GM12875 (cell line): Measurements from ENCODE around the gene GAA.

ENCODE experiments used
- H3K4me3 ChIP-seq: one replicate; pipeline ENCODE4 v1.5.1; 2011; ENCODE audit warnings: low read depth, low read length, control low read depth
- TF ChIP-seq, protein P1 (sequence below): IDR thresholded peaks from 2 replicates; pipeline ENCODE4 v1.5.1; 2011; ENCODE audit warnings: low read depth, mild to moderate bottlenecking, control low read depth, inconsistent platforms, low read length, moderate library complexity, borderline replicate concordance; ENCODE audit not compliant: insufficient read depth

The GAA gene

DNA sequence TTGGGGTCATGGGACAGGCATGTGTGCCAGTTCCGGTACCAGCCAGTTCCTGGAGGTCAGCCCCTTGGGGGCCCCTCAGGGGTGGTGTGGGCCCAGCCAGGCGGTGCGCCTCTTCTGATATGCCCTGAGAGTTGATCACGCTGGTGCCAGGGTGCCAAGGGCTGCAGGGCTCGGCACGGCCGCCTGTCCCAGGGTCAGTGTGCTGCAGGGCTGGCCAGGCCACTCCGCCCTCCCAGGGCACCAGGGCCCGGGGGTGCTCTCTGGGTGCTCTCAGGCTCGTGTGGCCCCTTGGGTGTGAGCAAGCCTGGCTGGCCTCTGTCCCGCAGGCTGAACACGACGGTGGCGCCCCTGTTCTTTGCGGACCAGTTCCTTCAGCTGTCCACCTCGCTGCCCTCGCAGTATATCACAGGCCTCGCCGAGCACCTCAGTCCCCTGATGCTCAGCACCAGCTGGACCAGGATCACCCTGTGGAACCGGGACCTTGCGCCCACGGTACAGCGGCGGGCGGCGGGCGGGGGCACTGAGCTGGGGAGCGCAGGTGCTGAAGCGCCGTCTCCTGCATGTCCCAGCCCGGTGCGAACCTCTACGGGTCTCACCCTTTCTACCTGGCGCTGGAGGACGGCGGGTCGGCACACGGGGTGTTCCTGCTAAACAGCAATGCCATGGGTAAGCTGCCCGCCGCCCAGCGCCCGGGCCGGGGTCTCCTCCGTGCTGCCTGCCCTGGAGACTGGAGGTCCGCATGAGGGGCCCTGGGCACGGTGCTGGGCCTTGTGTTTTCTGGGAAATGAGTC lies 6.0 kb downstream of the GAA start:
- H3K4me3 ChIP-seq: no peak overlapping the region
- TF ChIP-seq, protein P1, sequence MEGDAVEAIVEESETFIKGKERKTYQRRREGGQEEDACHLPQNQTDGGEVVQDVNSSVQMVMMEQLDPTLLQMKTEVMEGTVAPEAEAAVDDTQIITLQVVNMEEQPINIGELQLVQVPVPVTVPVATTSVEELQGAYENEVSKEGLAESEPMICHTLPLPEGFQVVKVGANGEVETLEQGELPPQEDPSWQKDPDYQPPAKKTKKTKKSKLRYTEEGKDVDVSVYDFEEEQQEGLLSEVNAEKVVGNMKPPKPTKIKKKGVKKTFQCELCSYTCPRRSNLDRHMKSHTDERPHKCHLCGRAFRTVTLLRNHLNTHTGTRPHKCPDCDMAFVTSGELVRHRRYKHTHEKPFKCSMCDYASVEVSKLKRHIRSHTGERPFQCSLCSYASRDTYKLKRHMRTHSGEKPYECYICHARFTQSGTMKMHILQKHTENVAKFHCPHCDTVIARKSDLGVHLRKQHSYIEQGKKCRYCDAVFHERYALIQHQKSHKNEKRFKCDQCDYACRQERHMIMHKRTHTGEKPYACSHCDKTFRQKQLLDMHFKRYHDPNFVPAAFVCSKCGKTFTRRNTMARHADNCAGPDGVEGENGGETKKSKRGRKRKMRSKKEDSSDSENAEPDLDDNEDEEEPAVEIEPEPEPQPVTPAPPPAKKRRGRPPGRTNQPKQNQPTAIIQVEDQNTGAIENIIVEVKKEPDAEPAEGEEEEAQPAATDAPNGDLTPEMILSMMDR: no peak

DNA sequence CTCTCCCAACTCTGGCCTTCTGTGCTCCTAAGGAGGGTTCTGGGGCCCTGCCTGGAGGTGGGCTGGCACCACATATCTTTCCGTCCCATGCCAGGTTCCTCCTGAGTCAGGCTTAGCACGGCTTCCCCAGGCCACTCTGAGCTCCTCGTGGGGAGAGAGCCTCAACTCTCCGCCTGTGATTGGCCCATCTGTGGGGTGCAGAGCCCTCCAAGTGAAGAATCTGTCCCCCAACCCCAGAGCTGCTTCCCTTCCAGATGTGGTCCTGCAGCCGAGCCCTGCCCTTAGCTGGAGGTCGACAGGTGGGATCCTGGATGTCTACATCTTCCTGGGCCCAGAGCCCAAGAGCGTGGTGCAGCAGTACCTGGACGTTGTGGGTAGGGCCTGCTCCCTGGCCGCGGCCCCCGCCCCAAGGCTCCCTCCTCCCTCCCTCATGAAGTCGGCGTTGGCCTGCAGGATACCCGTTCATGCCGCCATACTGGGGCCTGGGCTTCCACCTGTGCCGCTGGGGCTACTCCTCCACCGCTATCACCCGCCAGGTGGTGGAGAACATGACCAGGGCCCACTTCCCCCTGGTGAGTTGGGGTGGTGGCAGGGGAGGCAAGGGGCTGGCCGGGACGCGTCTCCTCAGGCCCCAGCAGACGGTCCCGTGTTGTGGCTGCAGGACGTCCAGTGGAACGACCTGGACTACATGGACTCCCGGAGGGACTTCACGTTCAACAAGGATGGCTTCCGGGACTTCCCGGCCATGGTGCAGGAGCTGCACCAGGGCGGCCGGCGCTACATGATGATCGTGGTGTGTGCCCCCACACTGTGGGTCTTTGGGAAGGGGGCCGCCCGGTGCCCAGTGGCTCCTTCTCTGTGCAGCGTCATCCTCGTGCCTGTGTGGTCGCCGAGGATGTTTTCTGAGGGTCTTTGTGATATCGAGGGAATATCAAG lies 6.9 kb downstream of the GAA start:
- no peak overlapping the region for H3K4me3 ChIP-seq
- TF ChIP-seq, protein P1: no peak

DNA sequence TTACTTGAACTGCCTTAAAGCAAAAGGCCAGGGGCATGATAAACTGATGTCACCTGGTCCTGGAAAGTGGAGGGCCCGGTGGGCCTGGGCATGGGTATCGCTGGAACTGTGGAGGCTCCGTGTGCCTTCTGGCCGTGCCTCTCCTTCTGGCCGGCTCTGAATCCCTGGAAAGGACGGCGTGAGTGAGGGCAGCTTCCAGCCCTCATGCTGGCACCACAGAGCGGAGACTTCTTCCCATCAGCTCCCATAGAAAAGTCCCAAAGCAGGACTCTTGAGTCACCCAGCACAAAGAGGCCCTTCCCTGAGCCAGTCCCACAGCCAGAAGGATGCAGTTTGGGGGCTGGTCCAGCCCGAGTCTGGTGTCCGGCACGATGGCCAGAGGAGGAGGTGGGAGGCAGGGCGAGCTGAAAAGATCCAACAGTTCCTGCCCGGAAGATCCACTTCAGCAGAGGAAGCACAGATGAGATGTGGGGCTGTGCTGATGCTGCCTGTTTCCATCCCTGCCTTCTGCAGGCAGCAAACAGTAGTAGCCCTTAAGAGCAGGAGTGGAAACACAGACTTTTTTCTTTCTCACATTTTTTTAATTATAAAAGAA lies 7.8 kb downstream of the GAA start:
- TF ChIP-seq, protein P1: no peak

GRCh38 chr17:80109713-80110446 lies 8.5 kb downstream of the GAA start:
- TF ChIP-seq, protein P1: no peak
- H3K4me3 ChIP-seq: no peak overlapping the region

More for the DNA sequence above, 7.8 kb downstream of the GAA start:
- no peak overlapping the region for H3K4me3 ChIP-seq

- TF ChIP-seq, protein P1: no peak
- H3K4me3 ChIP-seq: no peak overlapping the region
Measured at GRCh38 chr17:80110447-80110812, 9.0 kb downstream of the GAA start.

DNA sequence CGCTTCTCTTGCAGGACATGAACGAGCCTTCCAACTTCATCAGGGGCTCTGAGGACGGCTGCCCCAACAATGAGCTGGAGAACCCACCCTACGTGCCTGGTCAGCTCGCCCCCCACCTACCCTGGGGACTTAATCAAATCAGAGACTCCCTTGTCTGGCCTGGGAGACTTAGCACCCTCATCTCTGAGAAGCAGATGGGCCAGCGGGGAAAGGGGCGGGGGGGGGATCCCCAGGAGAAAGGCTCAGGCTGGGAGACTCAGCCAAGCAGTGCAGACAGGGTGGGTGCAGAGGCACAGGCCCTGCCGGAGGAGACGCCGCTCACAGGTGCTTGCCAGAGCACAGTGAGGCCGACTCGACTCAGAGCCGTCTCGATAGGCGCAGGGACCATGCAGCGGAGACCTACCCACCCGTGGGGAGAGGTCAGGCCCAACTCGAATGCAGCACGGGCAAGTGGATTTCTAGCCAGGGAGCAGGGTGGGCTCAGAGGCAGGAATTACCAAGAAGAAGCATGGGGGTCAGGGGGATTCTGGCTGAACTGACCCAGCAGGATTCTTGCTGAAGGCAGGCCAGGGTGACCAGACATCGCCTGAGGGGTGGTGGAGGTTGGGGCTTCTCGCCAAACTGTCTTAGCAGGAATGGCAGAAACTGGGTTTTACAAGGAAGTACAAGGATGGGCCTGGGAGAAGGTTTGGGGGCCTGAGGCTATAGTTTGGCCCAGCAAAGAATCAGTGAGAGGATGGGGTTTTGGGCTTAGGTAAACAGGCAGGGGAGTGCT lies 9.7 kb downstream of the GAA start:
- TF ChIP-seq, protein P1: no peak
- no peak overlapping the region for H3K4me3 ChIP-seq
